ENCODE measurements around the gene PRMT1. TPM values are rescaled to one million over a fixed set of nuclear protein-coding genes. Genes with fewer than 3 reads are reported as not detected.

PRMT1 gene
- total RNA-seq, 1 experiment from 2014 or later: 219 TPM

DNA sequence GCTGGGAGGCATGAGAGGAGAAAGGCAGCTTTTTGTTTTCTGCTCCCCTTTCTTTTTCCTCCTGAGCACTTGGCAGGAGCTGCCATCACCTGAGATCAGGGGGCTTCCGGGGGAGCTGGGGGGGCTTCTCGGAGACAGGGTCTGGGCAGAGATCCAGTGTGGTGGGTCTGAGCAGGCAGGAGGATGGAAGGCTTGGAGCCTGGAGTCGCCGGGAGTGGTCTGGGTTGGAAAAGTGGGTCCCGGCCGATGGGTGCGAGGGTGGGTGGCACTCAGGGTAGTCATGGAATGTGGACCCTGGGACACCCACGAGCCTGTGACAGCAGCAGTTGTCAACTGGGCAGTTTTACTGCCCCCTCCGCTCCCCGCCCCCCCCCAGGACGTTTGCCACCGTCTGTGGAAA lies 10.1 kb downstream of the PRMT1 start:
- no TSS peak for BruUV-seq (replicated peaks)
- POLR2A ChIA-PET: no interaction called here
- CTCF ChIA-PET: no interaction called here

DNA sequence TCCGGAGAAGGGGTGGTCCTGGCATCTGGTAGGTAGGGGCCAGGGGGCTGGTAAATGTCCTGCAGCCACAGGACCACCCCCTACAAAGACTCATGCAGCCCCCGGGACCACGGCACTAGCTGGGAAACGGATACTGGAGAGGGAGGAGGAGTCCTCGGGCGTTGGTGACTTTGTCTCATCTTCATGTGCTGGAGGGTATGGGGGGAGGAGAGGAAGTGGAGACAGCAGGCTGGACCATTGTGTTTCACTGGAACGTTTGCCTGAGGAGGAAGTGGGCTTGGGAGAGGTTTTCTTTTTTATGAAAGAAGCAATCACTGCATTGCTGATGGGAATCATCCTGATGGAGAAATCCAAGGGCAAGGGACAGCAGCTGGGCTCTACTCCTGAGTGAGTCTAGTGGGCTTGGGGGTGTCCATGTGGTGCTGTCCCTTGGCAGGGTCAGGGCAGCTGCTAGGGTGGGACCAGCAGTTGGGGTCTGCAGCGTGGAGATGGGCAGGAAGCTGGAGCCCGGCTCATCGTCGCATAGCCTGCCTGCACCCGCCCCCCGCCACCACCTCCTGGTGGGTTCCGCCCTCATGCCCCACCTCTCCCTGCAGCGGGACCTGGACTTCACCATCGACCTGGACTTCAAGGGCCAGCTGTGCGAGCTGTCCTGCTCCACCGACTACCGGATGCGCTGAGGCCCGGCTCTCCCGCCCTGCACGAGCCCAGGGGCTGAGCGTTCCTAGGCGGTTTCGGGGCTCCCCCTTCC lies 10.7 kb downstream of the PRMT1 start:
- Histone ChIP-seq H3K4me1 (ENCODE audit: control insufficient read depth, insufficient read depth, low read length) (0 out of 2 replicates have a peak, but pooled peaks cover 2% of the 10 kb centered on the region), H3K4me3 (ENCODE audit: low read depth in 2 of 2, low read length in 2 of 2) (no peak overlapping the region), H3K9me3 (ENCODE audit: control insufficient read depth, insufficient read depth, low read depth, low read length) (no peaks in the 10 kb centered on the region), H3K27ac (ENCODE audit: low read length) (no peak overlapping the region), H3K36me3 (ENCODE audit: control insufficient read depth, insufficient read depth, low read length) (no peaks in the 10 kb centered on the region), H3K27me3 (ENCODE audit: control insufficient read depth, insufficient read depth, low read length) (no peaks in the 10 kb centered on the region)
- CTCF ChIA-PET: no interaction called here
- TSS peak; percentile 59 for BruUV-seq (replicated peaks)
- ATAC-seq (no peak), DNase-seq (ENCODE audit: low read depth, low spot score) (no peak)
- TF ChIP-seq POLR2AphosphoS5 (IDR thresholded peaks at IDR 0.05; ENCODE audit: low read depth, low read length): no peak
- TF ChIP-seq TCF7L2 (IDR thresholded peaks at IDR 0.05; ENCODE audit: low read depth, low read length): no peak
- TF ChIP-seq, protein P1, sequence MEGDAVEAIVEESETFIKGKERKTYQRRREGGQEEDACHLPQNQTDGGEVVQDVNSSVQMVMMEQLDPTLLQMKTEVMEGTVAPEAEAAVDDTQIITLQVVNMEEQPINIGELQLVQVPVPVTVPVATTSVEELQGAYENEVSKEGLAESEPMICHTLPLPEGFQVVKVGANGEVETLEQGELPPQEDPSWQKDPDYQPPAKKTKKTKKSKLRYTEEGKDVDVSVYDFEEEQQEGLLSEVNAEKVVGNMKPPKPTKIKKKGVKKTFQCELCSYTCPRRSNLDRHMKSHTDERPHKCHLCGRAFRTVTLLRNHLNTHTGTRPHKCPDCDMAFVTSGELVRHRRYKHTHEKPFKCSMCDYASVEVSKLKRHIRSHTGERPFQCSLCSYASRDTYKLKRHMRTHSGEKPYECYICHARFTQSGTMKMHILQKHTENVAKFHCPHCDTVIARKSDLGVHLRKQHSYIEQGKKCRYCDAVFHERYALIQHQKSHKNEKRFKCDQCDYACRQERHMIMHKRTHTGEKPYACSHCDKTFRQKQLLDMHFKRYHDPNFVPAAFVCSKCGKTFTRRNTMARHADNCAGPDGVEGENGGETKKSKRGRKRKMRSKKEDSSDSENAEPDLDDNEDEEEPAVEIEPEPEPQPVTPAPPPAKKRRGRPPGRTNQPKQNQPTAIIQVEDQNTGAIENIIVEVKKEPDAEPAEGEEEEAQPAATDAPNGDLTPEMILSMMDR (IDR thresholded peaks at IDR 0.05): no peak
- TF ChIP-seq, protein P2, sequence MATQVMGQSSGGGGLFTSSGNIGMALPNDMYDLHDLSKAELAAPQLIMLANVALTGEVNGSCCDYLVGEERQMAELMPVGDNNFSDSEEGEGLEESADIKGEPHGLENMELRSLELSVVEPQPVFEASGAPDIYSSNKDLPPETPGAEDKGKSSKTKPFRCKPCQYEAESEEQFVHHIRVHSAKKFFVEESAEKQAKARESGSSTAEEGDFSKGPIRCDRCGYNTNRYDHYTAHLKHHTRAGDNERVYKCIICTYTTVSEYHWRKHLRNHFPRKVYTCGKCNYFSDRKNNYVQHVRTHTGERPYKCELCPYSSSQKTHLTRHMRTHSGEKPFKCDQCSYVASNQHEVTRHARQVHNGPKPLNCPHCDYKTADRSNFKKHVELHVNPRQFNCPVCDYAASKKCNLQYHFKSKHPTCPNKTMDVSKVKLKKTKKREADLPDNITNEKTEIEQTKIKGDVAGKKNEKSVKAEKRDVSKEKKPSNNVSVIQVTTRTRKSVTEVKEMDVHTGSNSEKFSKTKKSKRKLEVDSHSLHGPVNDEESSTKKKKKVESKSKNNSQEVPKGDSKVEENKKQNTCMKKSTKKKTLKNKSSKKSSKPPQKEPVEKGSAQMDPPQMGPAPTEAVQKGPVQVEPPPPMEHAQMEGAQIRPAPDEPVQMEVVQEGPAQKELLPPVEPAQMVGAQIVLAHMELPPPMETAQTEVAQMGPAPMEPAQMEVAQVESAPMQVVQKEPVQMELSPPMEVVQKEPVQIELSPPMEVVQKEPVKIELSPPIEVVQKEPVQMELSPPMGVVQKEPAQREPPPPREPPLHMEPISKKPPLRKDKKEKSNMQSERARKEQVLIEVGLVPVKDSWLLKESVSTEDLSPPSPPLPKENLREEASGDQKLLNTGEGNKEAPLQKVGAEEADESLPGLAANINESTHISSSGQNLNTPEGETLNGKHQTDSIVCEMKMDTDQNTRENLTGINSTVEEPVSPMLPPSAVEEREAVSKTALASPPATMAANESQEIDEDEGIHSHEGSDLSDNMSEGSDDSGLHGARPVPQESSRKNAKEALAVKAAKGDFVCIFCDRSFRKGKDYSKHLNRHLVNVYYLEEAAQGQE (IDR thresholded peaks at IDR 0.05; ENCODE audit: insufficient read depth in 1 of 2, low read depth in 2 of 2, low read length in 1 of 2): no peak
- no peak for TF ChIP-seq SIN3A (IDR thresholded peaks at IDR 0.05; ENCODE audit: borderline replicate concordance, insufficient read depth, low read depth, low read length)
- POLR2A ChIA-PET: no interaction called here
- intact Hi-C loops (cut with micrococcal nuclease; ENCODE audit: unreplicated experiment) (no loop called here), in situ Hi-C loops (cut with HindIII; ENCODE audit: low pct_unique_long_range_greater_than_20kb, low sequenced_read_pairs) (no loop called here)

More for the DNA sequence above, 10.1 kb downstream of the PRMT1 start:
- intact Hi-C loops (cut with micrococcal nuclease; ENCODE audit: unreplicated experiment) (no loop called here), in situ Hi-C loops (cut with HindIII; ENCODE audit: low pct_unique_long_range_greater_than_20kb, low sequenced_read_pairs) (no loop called here)
- no peak for TF ChIP-seq TCF7L2 (IDR thresholded peaks at IDR 0.05; ENCODE audit: low read depth, low read length)
- TF ChIP-seq, protein P2 (IDR thresholded peaks at IDR 0.05; ENCODE audit: insufficient read depth in 1 of 2, low read depth in 2 of 2, low read length in 1 of 2): no peak
- TF ChIP-seq SIN3A (IDR thresholded peaks at IDR 0.05; ENCODE audit: borderline replicate concordance, insufficient read depth, low read depth, low read length): no peak
- TF ChIP-seq POLR2AphosphoS5 (IDR thresholded peaks at IDR 0.05; ENCODE audit: low read depth, low read length): no peak
- TF ChIP-seq, protein P1 (IDR thresholded peaks at IDR 0.05): no peak
- no peak for DNase-seq (ENCODE audit: low read depth, low spot score)
- H3K9me3 ChIP-seq (ENCODE audit: control insufficient read depth, insufficient read depth, low read depth, low read length): no peaks in the 10 kb centered on the region
- no peak for ATAC-seq
- H3K27ac ChIP-seq (ENCODE audit: low read length): no peak overlapping the region
- no peaks in the 10 kb centered on the region for H3K27me3 ChIP-seq (ENCODE audit: control insufficient read depth, insufficient read depth, low read length)
- no peak overlapping the region for H3K4me3 ChIP-seq (ENCODE audit: low read depth in 2 of 2, low read length in 2 of 2)
- H3K36me3 ChIP-seq (ENCODE audit: control insufficient read depth, insufficient read depth, low read length): peaks cover 4% of the 10 kb centered on the region; the same call in 1 of the 2 replicates
- H3K4me1 ChIP-seq (ENCODE audit: control insufficient read depth, insufficient read depth, low read length): 0 out of 2 replicates have a peak, but pooled peaks cover 2% of the 10 kb centered on the region
